HEK293 (cell line): ENCODE measurements around the gene ACAN.

Experiments
- ATF2 ChIP-seq: fragments of 450-650 bp; formaldehyde crosslinking; IDR thresholded peaks from 2 replicates; pipeline ENCODE4 v1.5.1; 2016; ENCODE audit warnings: missing biosample characterization, missing genetic modification characterization, low read depth
- CTCF ChIP-seq: fragments of 450-650 bp; formaldehyde crosslinking; IDR thresholded peaks from 2 replicates; pipeline ENCODE4 v1.5.1; 2016; ENCODE audit warnings: missing biosample characterization, missing genetic modification characterization
- ZNF324 ChIP-seq: fragments of 450-650 bp; formaldehyde crosslinking; IDR thresholded peaks from 2 replicates; pipeline ENCODE4 v1.5.1; 2016; ENCODE audit warnings: missing biosample characterization, missing genetic modification characterization
- ZSCAN4 ChIP-seq: fragments of 450-650 bp; formaldehyde crosslinking; IDR thresholded peaks from 2 replicates; pipeline ENCODE4 v1.5.1; 2017; ENCODE audit warnings: missing biosample characterization, missing genetic modification characterization

- no peak for TF ChIP-seq ATF2 (tag by site-specific recombination)
- no peak for TF ChIP-seq ZSCAN4
- no peak for TF ChIP-seq ZNF324 (tag by site-specific recombination)
- no peak for TF ChIP-seq CTCF (tag by site-specific recombination)
Observed at GRCh38 chr15:88803920-88804247, 648 bp downstream of the ACAN start.
